Keratinocyte (primary cell): ENCODE measurements around the gene FDXACB1.

Source experiments
- EZH2 ChIP-seq: IDR thresholded peaks from one replicate; pipeline ENCODE4 v1.6.1; 2012; ENCODE audit warnings: inconsistent platforms, mild to moderate bottlenecking, low read length, moderate library complexity
- TF ChIP-seq, protein P1 (sequence below), 3 experiments: IDR thresholded peaks in 1 of 3; conservative IDR thresholded peaks in 1 of 3; optimal IDR thresholded peaks in 1 of 3; 2 replicates in 2 of 3; 3 replicates in 1 of 3; pipeline versions ENCODE3 to v1.5.1; 2011; ENCODE audit warnings: low read length in 3 of 3, mild to moderate bottlenecking in 3 of 3, moderate library complexity in 2 of 3, control low read depth in 1 of 3, inconsistent platforms in 1 of 3; ENCODE audit not compliant: insufficient read depth in 2 of 3; ENCODE audit errors: extremely low read depth in 1 of 3

DNA sequence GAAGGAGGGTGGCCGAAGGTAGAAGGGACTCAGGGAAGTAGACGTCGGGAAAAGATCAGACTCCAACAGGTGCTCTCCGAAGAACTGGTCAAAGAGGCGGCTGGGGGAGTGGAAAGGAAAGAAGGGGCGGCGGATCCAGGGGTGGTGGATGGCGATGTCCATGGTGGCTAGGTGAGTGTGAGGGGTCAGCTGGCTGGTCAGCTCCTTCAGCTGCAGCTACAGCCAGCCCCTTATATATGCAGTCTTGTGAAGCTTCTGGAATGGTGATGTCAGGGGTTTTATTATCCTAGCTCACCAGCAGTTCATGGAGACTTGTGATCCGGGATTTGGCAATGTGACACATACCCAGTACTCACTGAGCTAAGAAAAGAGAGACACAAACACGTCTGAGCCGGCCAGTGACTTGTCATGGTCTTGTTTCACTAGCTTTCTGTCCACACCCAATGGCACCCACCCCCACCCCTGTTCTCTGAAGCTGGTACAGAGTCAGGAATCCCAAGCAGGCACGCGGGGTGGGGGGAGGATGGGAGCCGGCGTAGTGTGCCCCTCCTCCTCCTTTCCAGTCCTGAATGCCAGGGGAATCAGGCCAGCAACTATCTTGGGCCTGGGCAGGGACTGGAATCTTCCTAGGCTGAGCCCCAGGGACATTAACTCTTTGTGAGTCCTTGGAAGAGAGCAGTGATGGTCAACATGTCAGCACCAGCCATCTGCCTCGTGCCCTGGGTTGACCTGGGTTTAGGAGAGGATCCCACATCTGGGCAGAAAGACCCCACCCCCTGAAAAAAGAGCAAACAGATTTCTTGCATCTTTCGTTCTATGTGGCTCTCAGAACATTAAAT, 32.8 kb upstream of the FDXACB1 start, which contains the start of gene CRYAB:
- no peak for TF ChIP-seq EZH2
- TF ChIP-seq, protein P1, sequence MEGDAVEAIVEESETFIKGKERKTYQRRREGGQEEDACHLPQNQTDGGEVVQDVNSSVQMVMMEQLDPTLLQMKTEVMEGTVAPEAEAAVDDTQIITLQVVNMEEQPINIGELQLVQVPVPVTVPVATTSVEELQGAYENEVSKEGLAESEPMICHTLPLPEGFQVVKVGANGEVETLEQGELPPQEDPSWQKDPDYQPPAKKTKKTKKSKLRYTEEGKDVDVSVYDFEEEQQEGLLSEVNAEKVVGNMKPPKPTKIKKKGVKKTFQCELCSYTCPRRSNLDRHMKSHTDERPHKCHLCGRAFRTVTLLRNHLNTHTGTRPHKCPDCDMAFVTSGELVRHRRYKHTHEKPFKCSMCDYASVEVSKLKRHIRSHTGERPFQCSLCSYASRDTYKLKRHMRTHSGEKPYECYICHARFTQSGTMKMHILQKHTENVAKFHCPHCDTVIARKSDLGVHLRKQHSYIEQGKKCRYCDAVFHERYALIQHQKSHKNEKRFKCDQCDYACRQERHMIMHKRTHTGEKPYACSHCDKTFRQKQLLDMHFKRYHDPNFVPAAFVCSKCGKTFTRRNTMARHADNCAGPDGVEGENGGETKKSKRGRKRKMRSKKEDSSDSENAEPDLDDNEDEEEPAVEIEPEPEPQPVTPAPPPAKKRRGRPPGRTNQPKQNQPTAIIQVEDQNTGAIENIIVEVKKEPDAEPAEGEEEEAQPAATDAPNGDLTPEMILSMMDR (optimal IDR thresholded peaks at IDR 0.05 in 1 of 3, IDR thresholded peaks at IDR 0.05 in 1 of 3, conservative IDR thresholded peaks at IDR 0.05 in 1 of 3; ENCODE audit: extremely low read depth in 1 of 3, insufficient read depth in 2 of 3, low read length in 3 of 3), result no peak
